Astrocyte of the spinal cord (primary cell): Measurements from ENCODE around the gene CYP26C1.

Experiments
- DNase-seq: peaks from one replicate; pipeline ENCODE4 v3.0.0; 2011; ENCODE audit warnings: low read depth, low spot score
- H3K4me3 ChIP-seq: 2 replicates; pipeline ENCODE4 v1.5.1; 2011; ENCODE audit warnings: low read depth, mild to moderate bottlenecking, low read length, moderate library complexity
- CTCF ChIP-seq: IDR thresholded peaks from 2 replicates; pipeline ENCODE4 v1.5.1; 2012; ENCODE audit warnings: low read depth, mild to moderate bottlenecking, low read length, inconsistent platforms
- in situ Hi-C: cut with HindIII; loops from 2 replicates; pipeline ENCODE4 v1.10.0; 2017; ENCODE audit warnings: low sequenced_read_pairs

The CYP26C1 gene

GRCh38 chr10:93059975-93060886 lies at the start of gene CYP26C1:
Gene CYP26C1 (plus strand): TSS chr10:93060798. CDS start chr10:93061264, 466 bp downstream.
- in situ Hi-C loops, result no loop called here
- no peak for TF ChIP-seq CTCF
- no peak for DNase-seq
- H3K4me3 ChIP-seq, result no peak within 1 kb of the TSS

GRCh38 chr10:93015722-93016121 lies 44.9 kb upstream of the CYP26C1 start:
- no peak overlapping the region for H3K4me3 ChIP-seq
- in situ Hi-C loops, result no loop called here
- no peak for DNase-seq
- no peak for TF ChIP-seq CTCF

- no peak overlapping the region for H3K4me3 ChIP-seq
- no peak for TF ChIP-seq CTCF
- in situ Hi-C loops, result no loop called here
- DNase-seq, result no peak
Measured at GRCh38 chr10:93023013-93023650, 37.5 kb upstream of the CYP26C1 start.

- in situ Hi-C loops, result no loop called here
- TF ChIP-seq CTCF, result no peak
- no peak overlapping the region for H3K4me3 ChIP-seq
- no peak for DNase-seq
Measured at GRCh38 chr10:93026072-93026471, 34.5 kb upstream of the CYP26C1 start.

- in situ Hi-C loops, result no loop called here
- no peak for TF ChIP-seq CTCF
- DNase-seq, result no peak
- no peak overlapping the region for H3K4me3 ChIP-seq
Measured at GRCh38 chr10:93027508-93027907, 33.1 kb upstream of the CYP26C1 start.

- no peak for TF ChIP-seq CTCF
- in situ Hi-C loops, result no loop called here
- H3K4me3 ChIP-seq, result no peak overlapping the region
- peak; percentile 59 for DNase-seq
Measured at GRCh38 chr10:93028883-93029282, 31.7 kb upstream of the CYP26C1 start.
